HG03280 (cell line): ENCODE measurements around the gene IFT74.

Source experiments
- ATAC-seq: cut with Tn5 transposase; IDR thresholded peaks from one replicate; pipeline ENCODE4 v1.9.1; 2021; ENCODE audit warnings: mild to moderate bottlenecking, moderate library complexity; ENCODE audit not compliant: unreplicated experiment

The IFT74 gene

DNA sequence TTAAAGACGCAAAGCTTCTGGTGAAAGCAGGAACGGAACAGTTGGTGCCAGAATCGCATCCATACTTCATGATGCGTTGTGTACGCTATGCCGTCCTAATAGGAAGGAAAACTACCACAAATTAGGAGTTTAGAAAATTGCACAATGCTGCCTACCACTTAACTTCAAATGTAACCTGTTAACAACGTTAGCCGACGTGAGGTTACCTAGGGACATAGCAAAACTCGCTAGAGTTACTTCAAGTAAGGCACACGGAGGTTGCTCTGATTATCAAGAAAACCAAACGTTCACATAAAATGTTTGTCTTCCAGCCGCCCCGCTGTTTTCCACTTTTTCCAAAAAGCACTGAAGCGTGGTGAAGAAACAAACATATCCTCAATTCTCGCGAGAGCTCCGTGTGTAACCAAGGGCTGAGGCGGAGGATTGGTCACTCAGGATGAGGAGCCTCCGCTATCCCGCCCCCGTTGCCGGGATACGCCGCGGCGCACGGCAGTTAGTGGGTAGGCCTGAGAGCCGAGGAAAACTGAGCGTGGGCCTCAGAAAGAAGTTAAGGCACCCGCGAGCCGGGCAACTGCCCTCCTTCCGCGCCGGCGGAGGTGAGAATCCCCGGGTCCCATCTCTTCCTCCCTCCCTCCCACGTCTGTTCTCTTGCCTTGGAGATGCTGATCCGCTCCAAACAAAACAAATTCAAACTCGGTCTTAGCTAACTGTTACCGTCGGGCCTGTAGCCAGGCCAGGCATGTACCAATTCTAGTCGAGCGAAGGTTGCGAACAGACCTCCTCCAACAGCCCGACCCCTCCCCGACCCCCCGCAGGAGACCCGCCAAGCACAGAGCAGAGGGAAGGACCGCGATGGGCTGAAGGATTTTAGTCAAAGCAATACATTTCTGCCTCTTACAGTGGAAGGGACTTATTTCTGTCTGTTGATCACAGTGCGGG, at the start of gene IFT74:
Gene IFT74 (plus strand): TSS at position 492 of the 939 bp plus-strand sequence. CDS start 5,556 bp downstream, outside the sequence.
- ATAC-seq: peak; percentile 99

DNA sequence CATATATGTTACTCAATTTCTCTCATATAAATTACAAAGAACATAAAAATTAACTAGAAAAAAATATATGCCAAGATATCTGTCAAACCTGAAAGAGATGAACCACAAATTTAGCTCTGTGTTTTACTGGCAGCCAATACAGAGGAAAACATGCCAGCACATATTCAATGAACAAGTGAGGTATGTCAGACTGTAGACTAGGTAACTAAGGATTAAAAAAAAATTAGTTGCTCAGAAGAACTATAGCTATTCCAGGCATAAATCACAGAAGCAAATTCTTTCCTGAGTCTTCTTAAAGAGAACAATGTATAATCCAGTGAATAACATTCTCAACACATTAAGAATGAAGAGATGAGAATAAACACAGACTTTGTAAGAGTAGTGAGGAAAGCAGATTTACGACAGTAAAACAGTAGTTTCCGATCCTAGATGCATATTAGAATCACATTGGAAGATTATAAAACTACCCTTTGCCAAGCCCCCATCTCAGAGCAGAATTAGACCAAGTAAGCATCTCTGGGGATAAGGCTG, 43.0 kb upstream of the IFT74 start:
- no peak for ATAC-seq

DNA sequence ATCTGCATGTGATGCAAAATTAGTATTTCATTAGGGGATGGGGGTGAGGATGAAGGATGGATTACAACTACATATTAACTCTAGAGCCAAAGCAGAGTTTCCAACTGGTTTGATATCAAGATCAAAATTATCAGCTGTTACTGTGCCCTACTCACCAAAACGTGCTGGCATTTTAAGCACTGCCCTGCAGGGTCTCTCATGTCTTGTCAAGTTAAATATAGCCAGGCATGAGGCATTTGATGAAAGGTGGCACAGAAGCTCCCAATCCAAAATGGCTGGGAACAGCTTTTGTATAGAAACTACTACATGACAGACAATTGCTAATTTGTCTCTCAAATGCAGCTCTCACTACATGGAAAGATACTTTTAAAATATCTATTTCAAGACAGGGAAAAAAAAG, 36.5 kb upstream of the IFT74 start:
- no peak for ATAC-seq

DNA sequence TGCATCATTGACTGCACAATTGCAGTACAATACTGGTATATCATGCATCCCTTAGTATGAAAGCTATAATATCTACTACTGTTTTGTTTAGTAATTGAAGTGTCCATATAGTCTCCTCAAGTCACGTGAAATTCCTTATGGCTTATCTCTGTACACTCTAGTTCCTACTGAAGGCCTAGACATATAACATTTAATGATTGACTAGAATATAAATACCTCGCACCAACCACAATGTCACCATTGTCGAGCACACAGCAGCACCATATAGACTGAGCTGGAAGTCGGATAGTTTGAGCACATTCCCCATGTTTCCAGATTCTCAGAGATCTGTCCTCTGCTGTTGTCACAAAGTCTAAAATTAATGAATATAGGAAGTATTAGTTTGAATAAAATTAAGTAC, 30.6 kb upstream of the IFT74 start:
- no peak for ATAC-seq

DNA sequence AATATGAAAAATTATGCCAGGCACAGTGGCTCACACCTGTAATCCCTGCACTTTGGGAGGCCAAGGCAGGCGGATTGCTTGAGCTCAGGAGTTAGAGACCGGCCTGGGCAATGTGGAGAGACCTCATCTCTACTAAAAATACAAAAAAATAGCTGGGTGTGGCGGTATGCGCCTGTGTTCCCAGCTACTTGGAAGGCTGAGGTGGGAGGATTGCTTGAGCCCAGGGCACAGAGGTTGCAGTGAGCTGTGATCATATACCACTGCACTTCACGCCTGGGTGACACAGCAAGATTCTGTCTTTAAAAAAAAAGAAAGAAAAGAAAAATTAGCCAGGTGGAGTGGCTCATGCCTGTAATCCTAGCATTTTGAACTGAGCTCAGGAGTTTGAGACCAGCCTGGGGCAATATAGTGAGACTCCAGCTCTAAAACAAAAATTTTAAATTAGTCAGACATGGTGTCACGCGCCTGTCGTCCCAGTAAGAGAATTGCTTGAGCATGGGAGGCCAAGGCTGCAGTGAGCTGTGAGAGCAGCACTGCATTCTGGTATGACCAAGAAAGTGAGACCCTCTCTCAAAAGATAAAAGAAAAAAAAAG, 27.2 kb upstream of the IFT74 start:
- no peak for ATAC-seq

DNA sequence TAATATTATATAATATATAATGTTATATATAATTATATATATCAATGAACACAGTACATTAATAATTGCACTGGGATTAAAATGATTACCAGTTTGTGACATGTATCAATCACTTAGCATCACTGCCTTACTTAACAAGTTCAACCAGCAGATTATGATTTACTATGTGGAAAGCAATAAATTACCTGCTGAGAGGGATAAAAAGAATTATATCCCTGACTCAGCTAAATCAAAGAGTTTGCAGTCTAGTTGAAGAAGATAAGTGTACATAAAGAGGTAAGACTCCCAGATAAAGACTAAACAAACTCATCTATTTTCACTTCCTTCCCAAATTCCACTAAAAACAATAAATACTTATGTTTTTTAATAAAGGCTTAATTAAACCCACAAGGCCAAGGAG, 20.4 kb upstream of the IFT74 start:
- ATAC-seq: no peak

DNA sequence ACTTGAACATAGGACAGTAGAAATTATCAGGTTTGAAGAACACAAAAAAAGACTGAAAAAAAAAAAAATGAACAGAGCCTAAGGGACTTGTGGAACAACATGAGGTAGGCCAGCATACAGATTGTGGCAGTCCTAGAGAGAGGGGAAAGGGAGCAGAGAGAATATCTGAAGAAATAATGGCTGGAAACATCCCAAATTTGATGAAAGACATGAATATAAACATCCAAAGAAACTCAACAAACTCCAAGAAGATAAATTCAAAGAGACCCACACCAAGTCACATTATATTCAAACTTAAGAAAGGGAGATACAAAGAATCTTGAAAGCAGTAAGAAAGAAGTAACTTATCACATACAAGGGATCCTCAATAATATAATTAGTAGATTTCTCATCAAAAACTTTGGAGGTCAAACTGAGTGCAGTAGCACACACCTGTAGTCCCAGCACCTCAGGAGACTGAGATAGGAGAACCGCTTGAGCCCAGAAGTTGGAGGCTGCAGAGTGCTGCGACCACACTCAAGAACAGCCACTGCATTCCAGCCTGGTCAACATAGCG, 18.3 kb upstream of the IFT74 start:
- no peak for ATAC-seq

DNA sequence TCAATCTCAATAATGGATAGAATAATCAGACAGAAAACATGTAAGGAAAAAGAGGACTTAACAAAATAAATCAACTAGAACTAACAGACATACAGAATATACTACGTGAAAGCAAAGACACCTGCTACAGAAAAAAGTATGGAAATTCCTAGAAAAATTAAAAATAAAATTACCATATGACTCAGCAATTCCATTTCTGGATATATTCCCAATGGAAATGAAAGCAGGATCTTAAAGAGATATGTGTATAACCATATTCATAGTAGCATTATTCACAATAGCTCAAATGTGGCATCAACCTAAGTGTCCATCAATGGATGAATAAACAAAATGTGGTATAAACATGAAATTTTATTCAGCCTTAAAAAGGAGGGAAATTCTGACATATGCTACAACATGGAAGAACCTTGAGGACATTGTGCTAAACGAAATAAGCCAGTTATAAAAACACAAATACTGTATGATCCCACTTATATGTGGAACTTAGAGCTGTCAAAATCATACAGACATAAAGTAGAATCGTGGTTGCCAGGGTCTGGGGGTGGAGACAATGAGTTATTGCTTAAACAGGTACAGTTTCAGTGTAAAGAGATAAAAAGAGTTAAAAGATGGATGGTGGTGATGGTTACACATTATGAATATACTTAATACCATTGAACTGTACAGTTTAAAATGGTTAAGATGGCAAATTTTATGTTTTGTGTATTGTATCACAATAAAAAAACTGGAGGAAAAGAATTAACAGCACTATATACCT, 16.1 kb upstream of the IFT74 start:
- no peak for ATAC-seq

DNA sequence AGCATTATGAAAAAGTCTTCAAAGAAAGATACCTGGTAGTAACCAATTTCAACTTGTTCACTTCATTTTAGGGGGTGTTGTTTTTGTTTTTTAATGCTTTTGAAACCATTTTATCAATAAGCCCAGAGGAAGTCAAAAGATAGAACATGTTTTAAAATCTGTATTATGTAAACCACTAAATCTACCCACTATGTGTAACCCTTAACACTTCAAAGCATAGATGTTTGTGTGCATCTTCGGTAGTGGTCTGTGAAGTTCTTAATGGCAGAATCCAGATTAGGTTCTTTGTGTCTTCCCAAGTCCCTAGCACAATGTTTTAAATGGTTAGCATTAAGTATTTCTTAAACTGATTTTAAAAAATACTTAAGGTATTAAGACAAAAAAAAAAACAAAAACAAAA, 15.4 kb upstream of the IFT74 start:
- no peak for ATAC-seq

DNA sequence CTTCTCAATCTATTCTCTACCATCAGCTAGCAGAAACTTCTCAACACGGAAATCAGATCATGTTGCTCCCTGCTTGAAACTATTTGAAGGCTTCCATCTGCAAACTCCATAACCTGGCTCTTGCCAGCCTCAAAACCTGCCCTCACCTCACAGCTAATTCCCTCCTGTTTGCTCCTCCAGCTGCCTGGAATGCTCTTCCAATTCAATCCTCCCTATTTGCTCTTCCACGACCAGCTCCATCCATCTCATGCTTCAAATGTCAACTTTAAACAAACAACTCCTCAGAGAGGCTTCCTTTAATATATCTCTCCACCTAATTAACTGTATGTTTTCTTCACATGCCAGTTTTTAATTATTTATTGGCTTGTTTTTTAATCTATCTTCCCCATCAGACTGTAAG, 10.6 kb upstream of the IFT74 start:
- ATAC-seq: no peak

DNA sequence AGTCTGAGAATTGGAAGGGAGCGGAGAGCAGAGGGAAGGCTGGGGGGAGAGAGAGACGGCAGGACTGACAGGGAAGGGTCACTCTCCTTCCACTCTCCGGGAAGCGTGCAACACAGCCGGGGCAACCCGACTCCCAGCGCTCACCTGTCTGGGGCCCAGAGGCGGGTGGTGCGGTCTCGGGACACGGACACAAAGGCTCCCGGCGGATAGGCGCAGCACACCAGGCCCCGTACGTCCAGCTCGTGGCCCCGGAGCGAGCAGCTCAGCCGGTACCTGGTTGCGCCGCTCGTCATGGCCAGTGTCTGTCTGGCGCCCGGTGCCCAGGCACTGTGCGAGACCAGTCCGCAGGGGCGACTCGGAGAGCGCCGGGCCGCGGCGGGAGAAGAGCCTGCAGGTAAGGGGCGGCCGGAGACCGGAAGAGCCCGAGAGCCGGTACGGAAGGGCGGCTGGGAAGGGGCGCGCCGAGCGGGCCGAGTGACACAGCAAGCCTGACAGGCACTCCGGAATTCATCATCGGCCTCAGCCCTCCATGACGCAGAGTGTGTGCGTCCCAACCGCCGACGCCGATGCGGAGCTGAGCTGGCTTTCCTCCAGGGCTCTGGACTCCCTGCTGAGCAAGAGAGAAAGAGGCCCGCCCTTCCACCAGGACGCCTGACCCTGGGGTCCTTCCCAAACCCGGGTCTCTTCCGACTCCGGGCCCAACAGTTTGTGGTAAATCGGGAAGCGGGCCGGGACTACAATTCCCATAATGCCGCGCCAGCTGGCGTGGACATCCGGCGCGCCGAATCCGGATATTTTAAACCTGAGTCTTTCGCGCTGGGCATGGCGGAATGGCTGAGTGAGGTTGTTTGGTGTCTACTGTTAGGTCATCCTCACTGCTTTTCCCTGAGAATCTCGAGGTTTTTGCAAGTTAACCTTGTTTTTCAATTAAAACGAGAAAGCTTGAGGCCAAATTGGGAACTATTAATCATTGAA, 9.2 kb upstream of the IFT74 start, which contains the start of gene PLAA:
Gene PLAA (minus strand): TSS at position 490 of the 975 bp plus-strand sequence. CDS start 197 bp downstream, at position 293.
- ATAC-seq: peak; percentile 98

DNA sequence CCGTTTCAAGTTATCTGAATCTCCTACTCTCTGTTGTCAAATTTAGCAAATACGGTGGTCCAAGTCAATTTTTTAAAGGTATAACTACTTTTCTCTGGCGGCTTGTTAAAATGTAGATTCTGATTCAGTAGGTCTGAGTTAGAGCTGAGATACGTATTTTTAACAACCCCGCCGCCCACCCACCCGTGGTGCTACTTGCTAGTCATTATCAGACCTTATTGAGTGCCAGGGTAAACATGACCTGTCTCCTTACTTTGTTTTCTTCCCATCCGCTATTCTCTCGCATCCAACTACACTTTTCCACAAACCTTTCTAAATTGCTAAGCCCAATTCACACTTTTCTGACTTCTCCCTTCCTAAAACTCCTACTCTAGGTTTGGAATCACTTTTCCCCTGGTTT, 8.5 kb upstream of the IFT74 start:
- no peak for ATAC-seq

DNA sequence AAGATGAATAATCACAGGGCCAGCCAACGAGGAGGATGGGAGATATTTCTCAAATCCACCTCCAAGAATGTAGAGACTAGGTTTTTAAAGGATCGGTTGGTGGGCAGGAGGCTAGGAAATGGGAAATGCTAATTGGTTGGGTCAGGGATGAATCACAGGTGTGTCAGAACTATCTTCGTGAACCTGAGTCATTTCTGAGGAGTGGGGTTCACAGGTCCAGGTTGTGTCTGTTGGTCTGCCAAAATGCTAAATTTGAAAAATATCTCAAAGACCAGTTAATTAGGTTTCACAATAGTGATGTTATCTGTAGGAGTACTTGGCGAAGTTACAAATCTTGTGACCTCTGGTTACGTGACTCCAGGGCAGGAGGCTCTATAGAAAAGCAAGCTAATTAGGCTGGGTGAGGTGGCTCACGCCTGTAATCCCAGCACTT, 6.6 kb upstream of the IFT74 start:
- ATAC-seq: no peak

DNA sequence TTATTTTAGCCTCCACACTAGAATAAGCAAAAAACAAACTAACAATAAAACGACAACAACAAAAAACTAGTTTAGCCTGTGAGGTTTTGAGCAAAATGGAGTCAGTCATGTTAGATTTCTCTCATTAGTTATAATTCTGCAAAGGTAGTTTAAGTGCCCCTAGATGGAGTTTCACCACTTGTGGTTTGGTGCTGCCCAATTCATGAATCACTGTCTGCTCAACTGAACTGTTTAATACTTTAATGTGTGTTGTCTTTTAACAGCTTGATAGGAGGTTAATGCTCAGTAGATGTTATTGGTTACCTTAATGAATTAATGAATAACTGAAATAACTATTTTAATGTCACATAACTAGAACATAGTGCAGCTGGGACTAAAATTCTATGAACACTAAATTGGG, 5.7 kb upstream of the IFT74 start:
- no peak for ATAC-seq

DNA sequence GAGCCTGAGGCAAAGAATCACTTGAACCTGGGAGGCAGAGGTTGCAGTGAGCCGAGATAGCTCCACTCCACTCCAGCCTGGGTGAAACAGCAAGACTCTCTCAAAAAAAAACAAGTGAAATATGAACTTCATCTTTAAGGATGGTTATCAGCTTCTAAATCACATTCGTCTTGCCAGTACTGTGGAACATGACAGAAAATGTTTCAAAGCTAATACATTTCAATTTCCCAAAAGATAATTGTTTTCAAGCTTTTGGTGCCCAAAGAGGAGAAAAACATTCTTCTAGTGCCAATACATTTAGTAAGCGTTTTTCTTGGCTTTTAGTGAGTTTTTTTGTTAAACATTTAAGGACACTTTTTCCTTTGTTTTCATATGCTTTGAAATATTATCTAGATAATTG, 4.4 kb upstream of the IFT74 start:
- ATAC-seq: no peak

DNA sequence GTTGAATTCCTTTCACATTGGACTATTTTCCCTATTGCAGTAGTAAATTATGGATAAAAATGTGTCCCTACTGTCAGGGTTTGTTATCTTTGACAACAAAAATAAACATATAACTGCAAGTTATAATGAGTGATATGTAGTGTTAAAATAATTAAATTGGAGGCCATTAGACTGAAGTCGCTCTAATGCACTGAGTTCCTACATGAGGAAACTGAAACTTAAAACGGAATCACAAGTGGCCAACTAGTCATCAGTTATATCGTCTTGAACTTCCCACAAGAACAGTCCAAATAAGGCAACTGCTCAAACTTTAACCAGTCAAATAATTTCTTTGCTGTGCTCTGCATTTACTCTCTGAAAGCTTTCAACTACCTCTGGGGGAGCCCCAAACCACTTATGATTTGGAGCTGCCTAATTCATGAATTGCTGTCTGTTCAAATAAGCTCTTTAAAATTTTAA, 2.1 kb upstream of the IFT74 start:
- no peak for ATAC-seq

DNA sequence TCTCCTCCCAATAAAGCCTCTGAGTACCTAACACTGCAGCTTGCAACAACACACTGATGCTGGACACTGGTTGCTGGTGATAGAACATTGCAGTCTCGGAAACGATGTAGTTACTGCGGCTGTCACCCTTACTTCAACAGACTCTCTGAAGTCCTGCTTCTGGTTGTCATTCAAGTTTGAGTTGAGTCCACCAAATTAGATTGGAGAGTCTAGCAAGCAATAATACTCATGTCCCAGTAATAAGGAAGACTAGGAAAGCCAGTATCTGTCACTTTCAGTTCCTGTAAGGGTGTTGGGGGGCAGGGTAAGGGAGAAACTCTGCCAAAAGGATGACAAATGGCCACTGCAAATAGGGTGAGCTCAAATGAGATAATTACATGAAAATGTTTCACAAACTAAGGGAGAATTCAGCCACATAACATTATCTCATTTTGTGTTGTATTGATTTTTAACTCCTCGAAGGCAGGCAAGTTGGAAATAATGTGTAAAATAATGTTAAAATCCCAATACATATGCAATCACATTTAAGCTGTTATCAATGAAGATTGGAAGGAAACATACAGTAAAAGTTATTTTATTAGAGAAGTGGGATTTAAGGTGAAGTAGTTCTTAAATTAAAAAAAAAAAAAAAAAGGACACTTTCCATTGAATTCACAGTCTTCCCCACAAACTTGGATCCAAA, 849 bp upstream of the IFT74 start:
- no peak for ATAC-seq

DNA sequence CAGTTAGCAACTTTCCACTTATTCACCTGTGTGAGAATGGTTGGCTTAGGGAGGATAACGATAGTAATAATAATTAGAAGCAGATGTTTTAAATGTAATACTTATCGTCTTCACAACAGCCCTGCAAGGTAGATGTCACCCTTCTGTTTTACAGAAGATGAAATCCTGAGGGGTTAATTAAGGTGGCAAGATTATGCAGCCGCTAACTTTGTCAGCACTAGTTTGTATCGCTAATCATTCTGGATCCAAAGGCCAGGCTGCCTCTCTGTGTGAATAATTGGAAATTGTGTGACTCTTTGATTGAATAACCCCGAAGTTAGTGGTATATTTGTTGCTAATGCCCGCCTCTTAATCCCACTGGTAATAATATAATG, 635 bp downstream of the IFT74 start:
- peak; percentile 4 for ATAC-seq

DNA sequence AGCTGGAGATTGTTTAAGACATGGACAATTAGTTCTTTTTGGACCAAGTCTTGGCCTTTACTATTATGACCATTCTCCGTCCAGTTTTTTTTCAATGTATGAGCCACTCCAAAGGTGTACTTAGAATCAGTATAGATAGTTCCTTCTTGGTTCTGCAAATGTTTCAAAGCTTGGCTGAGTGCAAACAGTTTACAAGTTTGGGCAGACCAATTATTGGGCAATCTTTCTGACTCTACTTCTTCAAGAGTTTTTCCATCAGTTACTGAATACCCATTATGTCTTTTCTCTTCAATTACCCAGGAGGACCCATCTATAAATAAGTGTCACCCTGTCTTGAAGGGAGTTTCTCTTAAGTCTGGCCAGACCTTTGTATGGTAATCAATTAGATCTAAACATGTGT, 15.5 kb downstream of the IFT74 start:
- ATAC-seq: no peak
